Measurements from ENCODE around the gene DLGAP4.

DLGAP4 gene

GRCh38 chr20:36305602-36306551 lies at the start of gene DLGAP4:
DLGAP4 (plus strand) TSS chr20:36306339; CDS start chr20:36431718, 125,379 bp downstream.
- in situ Hi-C loops (cut with HindIII; ENCODE audit: low sequenced_read_pairs) = loop anchor here (5.0 kb wide), 1 partner anchor 74 kb away; no protein-coding TSS in a partner anchor

- in situ Hi-C loops (cut with HindIII; ENCODE audit: low sequenced_read_pairs) = no loop called here
Observed at GRCh38 chr20:36259177-36260061, 46.7 kb upstream of the DLGAP4 start.

- in situ Hi-C loops (cut with HindIII; ENCODE audit: low sequenced_read_pairs) = no loop called here
Observed at GRCh38 chr20:36260316-36260715, 45.8 kb upstream of the DLGAP4 start.

- in situ Hi-C loops (cut with HindIII; ENCODE audit: low sequenced_read_pairs) = no loop called here
Observed at GRCh38 chr20:36261389-36262105, 44.6 kb upstream of the DLGAP4 start.

- in situ Hi-C loops (cut with HindIII; ENCODE audit: low sequenced_read_pairs) = no loop called here
Observed at GRCh38 chr20:36262440-36262839, 43.7 kb upstream of the DLGAP4 start.

- in situ Hi-C loops (cut with HindIII; ENCODE audit: low sequenced_read_pairs) = no loop called here
Observed at GRCh38 chr20:36264426-36265246, 41.5 kb upstream of the DLGAP4 start.

GRCh38 chr20:36266189-36266588 lies 40.0 kb upstream of the DLGAP4 start:
- in situ Hi-C loops (cut with HindIII; ENCODE audit: low sequenced_read_pairs) = no loop called here

GRCh38 chr20:36267605-36268381 lies 38.3 kb upstream of the DLGAP4 start:
- in situ Hi-C loops (cut with HindIII; ENCODE audit: low sequenced_read_pairs) = no loop called here

- in situ Hi-C loops (cut with HindIII; ENCODE audit: low sequenced_read_pairs) = no loop called here
Observed at GRCh38 chr20:36268440-36269342, 37.4 kb upstream of the DLGAP4 start.

GRCh38 chr20:36269507-36269906 lies 36.6 kb upstream of the DLGAP4 start:
- in situ Hi-C loops (cut with HindIII; ENCODE audit: low sequenced_read_pairs) = no loop called here

GRCh38 chr20:36270744-36271638 lies 35.1 kb upstream of the DLGAP4 start:
- in situ Hi-C loops (cut with HindIII; ENCODE audit: low sequenced_read_pairs) = no loop called here

GRCh38 chr20:36271639-36272546 lies 34.2 kb upstream of the DLGAP4 start:
- in situ Hi-C loops (cut with HindIII; ENCODE audit: low sequenced_read_pairs) = no loop called here

GRCh38 chr20:36272547-36273220 lies 33.5 kb upstream of the DLGAP4 start:
- in situ Hi-C loops (cut with HindIII; ENCODE audit: low sequenced_read_pairs) = no loop called here

- in situ Hi-C loops (cut with HindIII; ENCODE audit: low sequenced_read_pairs) = no loop called here
Observed at GRCh38 chr20:36273414-36274180, 32.5 kb upstream of the DLGAP4 start.
